ENCODE results near the gene ARL17A.
"Not testable (repeated sequence)": the region's sequence is repeated elsewhere in the genome, so short reads cannot be mapped to it uniquely, and the experiment has no call there.

GRCh38 chr17:46559155-46559554 lies 20.3 kb downstream of the ARL17A start:
- not testable (repeated sequence) for TF ChIP-seq CTCF (IDR thresholded peaks at IDR 0.05; ENCODE audit: low read depth, low read length); POLR2A (IDR thresholded peaks at IDR 0.05; ENCODE audit: extremely low read depth, insufficient read length); MYC (IDR thresholded peaks at IDR 0.05; ENCODE audit: low read depth, low read length)

Measured in NB4 (cell line).